ENCODE measurements around the gene CD160.

DNA sequence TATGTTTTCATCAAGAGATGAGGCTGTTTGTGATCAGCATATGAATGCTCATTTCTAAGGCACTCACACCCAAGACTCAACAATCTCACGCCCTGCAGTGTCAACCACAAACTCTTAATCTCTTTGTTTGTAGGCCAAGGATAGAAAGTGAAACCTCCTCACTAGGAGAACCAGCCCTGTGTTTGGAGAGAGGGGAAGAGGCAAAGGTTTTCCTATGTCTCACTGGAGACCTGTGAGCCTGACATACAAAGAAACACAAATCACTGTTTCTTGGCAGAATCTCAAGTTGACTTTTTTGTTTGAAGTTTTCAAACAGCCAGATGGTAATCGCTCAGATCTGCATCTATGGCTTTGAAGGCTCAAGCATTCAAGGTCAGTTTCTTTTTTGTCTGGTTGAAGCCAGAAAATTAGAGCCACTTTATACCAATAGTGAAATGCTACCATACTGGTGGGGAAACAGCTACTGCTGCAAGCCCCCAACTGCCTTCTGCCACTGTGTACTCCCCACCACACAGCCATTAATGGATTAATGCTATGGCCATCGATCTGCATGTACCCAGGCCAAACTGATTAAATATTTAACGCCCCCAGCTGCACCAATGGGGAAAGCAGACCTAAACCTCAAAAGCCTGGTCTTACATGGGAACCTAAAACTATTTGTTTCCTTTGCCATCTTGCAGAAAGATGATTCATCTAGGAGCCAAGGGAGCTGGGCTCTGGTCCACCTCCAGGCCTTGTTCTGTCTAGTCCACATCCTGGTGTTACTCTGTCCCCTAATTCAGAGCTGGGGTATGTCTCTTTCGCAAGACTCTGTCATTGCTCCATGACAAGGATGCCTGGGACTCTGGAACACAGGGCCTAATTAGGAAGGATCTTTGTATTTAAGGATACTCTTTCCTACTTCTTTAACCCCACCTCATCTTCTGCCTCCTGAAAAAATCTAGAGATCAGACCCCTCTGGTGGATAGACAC lies 28.4 kb upstream of the CD160 start:
- TF ChIP-seq, protein P1, sequence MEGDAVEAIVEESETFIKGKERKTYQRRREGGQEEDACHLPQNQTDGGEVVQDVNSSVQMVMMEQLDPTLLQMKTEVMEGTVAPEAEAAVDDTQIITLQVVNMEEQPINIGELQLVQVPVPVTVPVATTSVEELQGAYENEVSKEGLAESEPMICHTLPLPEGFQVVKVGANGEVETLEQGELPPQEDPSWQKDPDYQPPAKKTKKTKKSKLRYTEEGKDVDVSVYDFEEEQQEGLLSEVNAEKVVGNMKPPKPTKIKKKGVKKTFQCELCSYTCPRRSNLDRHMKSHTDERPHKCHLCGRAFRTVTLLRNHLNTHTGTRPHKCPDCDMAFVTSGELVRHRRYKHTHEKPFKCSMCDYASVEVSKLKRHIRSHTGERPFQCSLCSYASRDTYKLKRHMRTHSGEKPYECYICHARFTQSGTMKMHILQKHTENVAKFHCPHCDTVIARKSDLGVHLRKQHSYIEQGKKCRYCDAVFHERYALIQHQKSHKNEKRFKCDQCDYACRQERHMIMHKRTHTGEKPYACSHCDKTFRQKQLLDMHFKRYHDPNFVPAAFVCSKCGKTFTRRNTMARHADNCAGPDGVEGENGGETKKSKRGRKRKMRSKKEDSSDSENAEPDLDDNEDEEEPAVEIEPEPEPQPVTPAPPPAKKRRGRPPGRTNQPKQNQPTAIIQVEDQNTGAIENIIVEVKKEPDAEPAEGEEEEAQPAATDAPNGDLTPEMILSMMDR (conservative IDR thresholded peaks at IDR 0.05; ENCODE audit: low read depth, low read length): no peak
- no peak for TF ChIP-seq EZH2 (IDR thresholded peaks at IDR 0.05; ENCODE audit: borderline replicate concordance, low read depth, low read length, poor library complexity, severe bottlenecking)

Measured in A673 (cell line).